HEK293T (cell line): ENCODE data around the gene PREX1.

Source experiments
- CTCF ChIA-PET: fragments of 350-600 bp; formaldehyde crosslinking; extraction: SDS; loops from one replicate; lab custom pipeline; 2021; ENCODE audit warnings: antibody characterized with exemption, inconsistent platforms; lab: Yijun Ruan, JAX
- POLR2A ChIA-PET: fragments of 350-600 bp; formaldehyde crosslinking; extraction: SDS; loops from one replicate; lab custom pipeline; 2020; ENCODE audit warnings: antibody characterized with exemption, inconsistent platforms; lab: Yijun Ruan, JAX
- DNase-seq: peaks from one replicate; pipeline ENCODE4 v3.0.0; 2012; ENCODE audit warnings: mixed read lengths; ENCODE audit errors: extremely low spot score
- ARNT ChIP-seq: fragments of 450-650 bp; IDR thresholded peaks from 2 replicates; pipeline ENCODE4 v1.6.1; 2017; ENCODE audit warnings: mild to moderate bottlenecking
- BHLHE40 ChIP-seq: fragments of 450-650 bp; IDR thresholded peaks from 2 replicates; pipeline ENCODE4 v1.6.1; 2016; ENCODE audit warnings: mild to moderate bottlenecking, moderate library complexity, borderline replicate concordance
- CTBP1 ChIP-seq: fragments of 450-650 bp; IDR thresholded peaks from 2 replicates; pipeline ENCODE4 v1.6.1; 2016; ENCODE audit warnings: borderline replicate concordance
- ELF4 ChIP-seq: fragments of 450-650 bp; IDR thresholded peaks from 2 replicates; pipeline ENCODE4 v1.6.1; 2017; ENCODE audit warnings: antibody characterized with exemption
- FOXA1 ChIP-seq: fragments of 450-650 bp; IDR thresholded peaks from 2 replicates; pipeline ENCODE4 v1.6.1; 2016; ENCODE audit warnings: mild to moderate bottlenecking
- FOXK2 ChIP-seq: fragments of 450-650 bp; IDR thresholded peaks from 2 replicates; pipeline ENCODE4 v1.6.1; 2016; ENCODE audit warnings: mild to moderate bottlenecking
- FOXM1 ChIP-seq: fragments of 450-650 bp; IDR thresholded peaks from 2 replicates; pipeline ENCODE4 v1.6.1; 2017; ENCODE audit warnings: mild to moderate bottlenecking, borderline replicate concordance
- HDGF ChIP-seq: fragments of 450-650 bp; IDR thresholded peaks from 2 replicates; pipeline ENCODE4 v1.6.1; 2017; ENCODE audit warnings: antibody characterized with exemption, borderline replicate concordance
- L3MBTL2 ChIP-seq: fragments of 450-650 bp; conservative IDR thresholded peaks from 2 replicates; pipeline ENCODE4 v1.6.1; 2016; ENCODE audit warnings: mild to moderate bottlenecking
- LEF1 ChIP-seq: fragments of 450-650 bp; IDR thresholded peaks from 2 replicates; pipeline ENCODE4 v1.6.1; 2017; ENCODE audit warnings: mild to moderate bottlenecking, borderline replicate concordance
- NFRKB ChIP-seq: fragments of 450-650 bp; IDR thresholded peaks from 2 replicates; pipeline ENCODE4 v1.6.1; 2016; ENCODE audit warnings: mild to moderate bottlenecking, moderate library complexity
- PKNOX1 ChIP-seq: fragments of 450-650 bp; IDR thresholded peaks from 2 replicates; pipeline ENCODE4 v1.6.1; 2016
- SP1 ChIP-seq: fragments of 450-650 bp; IDR thresholded peaks from 2 replicates; pipeline ENCODE4 v1.6.1; 2017
- SUZ12 ChIP-seq: fragments of 450-650 bp; IDR thresholded peaks from 2 replicates; pipeline ENCODE4 v1.6.1; 2016; ENCODE audit warnings: mild to moderate bottlenecking
- TARDBP ChIP-seq: fragments of 450-650 bp; IDR thresholded peaks from 2 replicates; pipeline ENCODE4 v1.6.1; 2016
- ZNF384 ChIP-seq: fragments of 450-650 bp; IDR thresholded peaks from 2 replicates; pipeline ENCODE4 v1.6.1; 2016

PREX1 gene

DNA sequence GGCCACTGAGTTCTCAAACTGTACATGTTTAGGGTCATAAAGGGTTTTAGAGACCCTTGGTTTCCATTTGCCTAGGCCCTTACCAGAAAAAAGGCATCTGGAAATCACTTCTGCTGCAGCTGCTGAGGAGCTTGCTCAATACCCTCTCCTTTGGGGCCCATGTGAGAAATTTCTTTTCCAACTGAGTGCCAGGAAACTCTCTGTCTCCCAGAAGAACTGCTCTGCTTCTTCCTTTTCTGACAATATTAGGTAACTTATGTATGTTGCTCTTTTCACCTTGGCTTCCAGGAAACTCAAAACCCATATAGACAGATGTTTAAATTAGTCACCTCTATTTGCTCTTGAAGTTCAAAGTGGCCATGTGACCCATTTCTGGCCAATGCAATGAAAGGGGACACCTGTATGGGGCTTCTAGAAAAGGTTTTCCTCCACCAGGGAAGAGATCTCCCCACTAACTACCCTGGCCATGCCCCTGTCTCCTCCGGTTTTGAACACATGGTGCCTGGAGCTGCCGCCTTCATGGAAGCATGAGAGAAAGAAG is 121.6 kb downstream of the PREX1 start:
- ChIA-PET POLR2A (no interaction called here), CTCF (no interaction called here)
- DNase-seq = no peak
- TF ChIP-seq TARDBP (no peak), ELF4 (no peak), FOXA1 (no peak), SUZ12 (no peak), ZNF384 (no peak), ARNT (no peak), CTBP1 (no peak), BHLHE40 (no peak), L3MBTL2 (no peak), FOXM1 (no peak), HDGF (no peak), PKNOX1 (no peak), FOXK2 (no peak), NFRKB (no peak), SP1 (no peak), LEF1 (no peak)

DNA sequence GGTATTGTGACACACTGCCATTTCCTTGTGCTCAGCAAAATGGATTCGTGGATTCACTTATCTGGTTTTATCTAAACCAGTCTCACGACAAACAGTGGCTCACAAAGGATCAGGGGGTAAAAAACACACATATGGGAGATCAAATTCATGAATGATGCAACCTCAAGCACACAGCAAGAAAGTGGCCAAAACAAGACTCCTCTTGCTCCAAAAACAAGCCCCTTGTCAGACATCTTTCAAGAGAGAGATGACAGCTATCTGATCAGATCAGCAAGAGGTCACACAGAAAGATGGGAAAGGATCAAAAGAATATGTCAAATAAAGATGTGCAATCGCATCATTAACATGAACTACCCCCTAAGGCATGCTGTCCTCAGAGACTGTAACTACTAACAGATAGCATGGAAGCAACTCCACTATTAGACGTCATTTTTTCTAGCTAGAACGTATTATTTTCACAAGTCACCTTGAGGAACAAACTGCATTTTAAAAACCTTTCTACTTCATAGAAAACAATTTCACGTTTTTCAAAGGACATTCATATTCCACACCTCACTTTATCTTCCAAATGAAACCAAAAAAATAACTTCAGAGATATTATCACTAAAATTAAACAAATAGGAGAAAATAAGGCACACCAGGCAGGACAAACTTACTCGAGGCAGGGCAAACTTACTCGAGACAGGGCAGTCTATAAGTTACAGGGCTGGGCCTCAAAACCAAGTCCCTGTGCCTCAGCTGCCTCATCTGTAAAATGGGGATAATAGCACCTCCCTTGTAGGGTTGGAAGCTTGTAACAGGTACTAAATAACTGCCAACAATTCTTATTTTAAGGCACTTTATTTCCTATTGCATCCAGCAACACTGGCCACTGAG is 122.3 kb downstream of the PREX1 start:
- ChIA-PET POLR2A (no interaction called here), CTCF (no interaction called here)
- DNase-seq = no peak
- TF ChIP-seq TARDBP (no peak), ARNT (no peak), SP1 (no peak), BHLHE40 (no peak), HDGF (no peak)

- CTCF ChIA-PET = no interaction called here
- DNase-seq = no peak
- TF ChIP-seq SP1 (no peak), ZNF384 (no peak), ELF4 (no peak), LEF1 (no peak), L3MBTL2 (no peak), BHLHE40 (no peak), FOXA1 (no peak), SUZ12 (no peak), NFRKB (no peak), HDGF (no peak), PKNOX1 (no peak), TARDBP (no peak), FOXM1 (no peak), ARNT (no peak), FOXK2 (no peak), CTBP1 (no peak)
- POLR2A ChIA-PET = no interaction called here
These were observed 123.0 kb downstream of the PREX1 start for GRCh38 chr20:48704761-48705160.

- no peak for DNase-seq
- POLR2A ChIA-PET = no interaction called here
- TF ChIP-seq PKNOX1 = no peak
- TF ChIP-seq HDGF = no peak
- no peak for TF ChIP-seq LEF1
- no peak for TF ChIP-seq FOXM1
- TF ChIP-seq SP1 = no peak
- CTCF ChIA-PET = no interaction called here
These were observed 124.1 kb downstream of the PREX1 start for GRCh38 chr20:48703511-48704219.

DNA sequence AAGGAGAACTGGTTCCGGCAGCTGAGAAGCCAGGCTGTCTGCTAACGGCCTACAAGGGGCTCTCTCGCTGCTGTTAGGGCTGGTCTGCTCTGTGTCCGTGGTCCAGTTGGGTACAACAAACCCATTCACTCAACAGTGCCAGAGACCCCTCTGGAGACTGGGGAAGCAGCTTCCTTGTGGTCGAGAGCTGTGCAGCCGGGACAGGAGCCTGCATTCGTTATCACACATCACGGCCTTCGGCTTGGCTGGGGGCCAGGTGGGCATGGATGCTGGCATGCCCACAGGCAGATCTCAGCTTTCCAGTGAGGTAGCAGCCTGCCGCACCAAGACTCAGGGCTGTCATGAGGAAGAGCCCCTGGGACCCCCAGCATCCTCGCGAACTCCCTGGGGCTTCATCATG is 124.7 kb downstream of the PREX1 start:
- no peak for DNase-seq
- CTCF ChIA-PET = no interaction called here
- TF ChIP-seq PKNOX1 (no peak), BHLHE40 (no peak), NFRKB (no peak), FOXK2 (no peak), L3MBTL2 (no peak), SUZ12 (no peak), SP1 (no peak), FOXA1 (no peak), ELF4 (no peak), TARDBP (no peak), FOXM1 (no peak), LEF1 (no peak), HDGF (no peak), ZNF384 (no peak), ARNT (no peak), CTBP1 (no peak)

More for the DNA sequence above, 124.7 kb downstream of the PREX1 start:
- POLR2A ChIA-PET = no interaction called here
